ENCODE measurements around the gene NEDD8. TPM values are rescaled to one million over a fixed set of nuclear protein-coding genes. Genes with fewer than 3 reads are reported as not detected.

The NEDD8 gene
- total and polyA plus RNA-seq, 8 donors: 162 to 219 (median 200) TPM

DNA sequence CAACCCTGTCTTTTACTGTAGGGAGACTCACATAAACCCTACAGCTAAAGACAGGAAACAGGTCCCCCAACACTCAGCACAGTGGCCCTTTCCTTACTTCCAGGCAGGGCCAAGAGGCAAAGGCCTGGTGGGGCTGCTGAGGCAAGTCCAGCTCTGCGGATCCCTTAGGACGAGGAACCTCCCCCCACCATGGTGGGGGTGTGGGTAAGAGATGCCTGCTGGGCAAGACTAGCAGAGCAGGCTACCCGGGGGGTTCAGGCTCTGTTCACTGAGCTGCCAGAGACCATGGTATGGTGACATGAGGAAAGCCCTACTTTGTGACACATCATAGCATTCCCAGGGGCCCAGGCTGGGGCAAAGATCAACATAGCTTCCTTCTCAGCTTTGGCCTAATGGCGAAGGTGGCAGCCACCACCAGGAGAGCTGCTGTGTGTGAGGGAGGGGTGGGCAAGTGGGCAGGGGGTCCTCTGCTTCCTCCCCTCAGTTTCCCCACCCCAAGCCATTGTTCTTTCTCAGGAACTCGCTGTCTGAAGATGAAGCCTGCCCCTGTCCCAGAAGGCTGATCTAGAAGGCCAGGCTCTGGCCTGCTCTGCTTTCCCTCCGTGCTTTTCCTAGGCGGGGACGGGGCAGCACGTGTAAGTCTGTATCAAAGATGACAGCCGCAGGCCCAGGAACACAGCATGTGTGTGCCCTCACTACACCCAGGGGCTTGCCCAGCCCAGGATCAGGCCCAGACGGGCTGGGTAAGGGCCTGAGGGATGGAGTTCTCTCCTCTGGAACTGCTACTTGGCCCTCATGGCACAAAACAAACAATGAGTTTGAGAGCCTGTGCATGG, 20.3 kb upstream of the NEDD8 start:
- TF ChIP-seq, protein P1, sequence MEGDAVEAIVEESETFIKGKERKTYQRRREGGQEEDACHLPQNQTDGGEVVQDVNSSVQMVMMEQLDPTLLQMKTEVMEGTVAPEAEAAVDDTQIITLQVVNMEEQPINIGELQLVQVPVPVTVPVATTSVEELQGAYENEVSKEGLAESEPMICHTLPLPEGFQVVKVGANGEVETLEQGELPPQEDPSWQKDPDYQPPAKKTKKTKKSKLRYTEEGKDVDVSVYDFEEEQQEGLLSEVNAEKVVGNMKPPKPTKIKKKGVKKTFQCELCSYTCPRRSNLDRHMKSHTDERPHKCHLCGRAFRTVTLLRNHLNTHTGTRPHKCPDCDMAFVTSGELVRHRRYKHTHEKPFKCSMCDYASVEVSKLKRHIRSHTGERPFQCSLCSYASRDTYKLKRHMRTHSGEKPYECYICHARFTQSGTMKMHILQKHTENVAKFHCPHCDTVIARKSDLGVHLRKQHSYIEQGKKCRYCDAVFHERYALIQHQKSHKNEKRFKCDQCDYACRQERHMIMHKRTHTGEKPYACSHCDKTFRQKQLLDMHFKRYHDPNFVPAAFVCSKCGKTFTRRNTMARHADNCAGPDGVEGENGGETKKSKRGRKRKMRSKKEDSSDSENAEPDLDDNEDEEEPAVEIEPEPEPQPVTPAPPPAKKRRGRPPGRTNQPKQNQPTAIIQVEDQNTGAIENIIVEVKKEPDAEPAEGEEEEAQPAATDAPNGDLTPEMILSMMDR (IDR thresholded peaks at IDR 0.05): no peak

DNA sequence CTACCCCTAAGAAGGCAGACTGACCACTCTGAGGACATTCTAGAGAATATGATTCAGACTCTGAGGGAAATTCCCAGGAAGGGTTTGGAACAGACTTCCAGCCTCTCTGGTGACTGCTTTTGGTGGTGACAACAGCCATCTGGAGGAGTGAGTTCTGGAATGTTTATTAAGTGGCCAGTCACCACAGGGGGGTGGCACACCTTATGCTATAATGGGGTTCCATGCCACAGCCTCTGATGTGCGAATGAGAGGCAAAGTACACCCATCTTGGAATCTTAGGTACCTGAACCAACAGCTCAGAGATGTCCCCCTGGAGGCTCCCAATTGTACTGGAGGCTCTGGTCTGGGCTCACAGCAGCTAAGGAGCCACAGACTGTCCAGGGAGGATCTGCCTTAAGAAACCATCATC, 19.7 kb upstream of the NEDD8 start:
- TF ChIP-seq, protein P1 (IDR thresholded peaks at IDR 0.05): no peak
- H3K36me3 ChIP-seq: peaks cover 0 to 29% of the 10 kb centered on the region in 2 donors
- H3K4me1 ChIP-seq: peaks cover 0 to 9% of the 10 kb centered on the region in 2 donors
- ATAC-seq (peak; percentile 79), DNase-seq (peak in 1 of 4 donors; percentile 28)
- no peak overlapping the region for H3K4me3 ChIP-seq
- H3K27me3 ChIP-seq: no peaks in the 10 kb centered on the region
- H3K27ac ChIP-seq: no peak overlapping the region
- no peaks in the 10 kb centered on the region for H3K9me3 ChIP-seq
- intact Hi-C loops (cut with DNase I): no loop called here

More for the DNA sequence above, 20.3 kb upstream of the NEDD8 start:
- peak in 2 of 4 donors; percentile 29 to 53 for DNase-seq
- no peak for ATAC-seq
- peaks cover 0 to 29% of the 10 kb centered on the region in 2 donors for H3K36me3 ChIP-seq
- peaks cover 0 to 9% of the 10 kb centered on the region in 2 donors for H3K4me1 ChIP-seq
- no peak overlapping the region for H3K4me3 ChIP-seq
- H3K27ac ChIP-seq: no peak overlapping the region
- H3K9me3 ChIP-seq: no peaks in the 10 kb centered on the region
- intact Hi-C loops (cut with DNase I): no loop called here
- no peaks in the 10 kb centered on the region for H3K27me3 ChIP-seq

DNA sequence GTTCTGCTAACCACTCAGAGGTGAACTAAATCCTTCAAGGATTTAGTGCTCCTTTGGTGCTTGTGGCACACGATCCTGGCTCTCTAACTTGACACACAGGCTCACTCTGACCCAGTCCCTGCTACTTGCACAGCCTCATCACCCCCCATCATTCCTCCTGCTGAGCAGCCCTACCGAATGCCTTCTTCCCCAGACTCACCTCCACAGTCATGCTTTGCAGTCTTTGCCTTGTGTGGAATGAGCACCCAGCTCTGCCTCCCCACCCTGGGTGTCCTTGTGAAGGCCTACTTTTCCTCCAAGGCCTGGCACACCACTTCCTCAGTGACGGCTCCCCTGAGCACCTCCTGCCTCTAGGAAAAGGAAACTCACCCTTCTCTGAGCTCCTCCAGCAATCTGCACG, 18.2 kb upstream of the NEDD8 start:
- Histone ChIP-seq H3K27me3 (no peaks in the 10 kb centered on the region), H3K27ac (no peak overlapping the region), H3K4me1 (peaks cover 0 to 9% of the 10 kb centered on the region in 2 donors), H3K9me3 (no peaks in the 10 kb centered on the region), H3K36me3 (peaks cover 0 to 24% of the 10 kb centered on the region in 2 donors), H3K4me3 (no peak overlapping the region)
- DNase-seq: no peak
- TF ChIP-seq, protein P1 (IDR thresholded peaks at IDR 0.05): no peak
- intact Hi-C loops (cut with DNase I): no loop called here
- ATAC-seq: no peak

DNA sequence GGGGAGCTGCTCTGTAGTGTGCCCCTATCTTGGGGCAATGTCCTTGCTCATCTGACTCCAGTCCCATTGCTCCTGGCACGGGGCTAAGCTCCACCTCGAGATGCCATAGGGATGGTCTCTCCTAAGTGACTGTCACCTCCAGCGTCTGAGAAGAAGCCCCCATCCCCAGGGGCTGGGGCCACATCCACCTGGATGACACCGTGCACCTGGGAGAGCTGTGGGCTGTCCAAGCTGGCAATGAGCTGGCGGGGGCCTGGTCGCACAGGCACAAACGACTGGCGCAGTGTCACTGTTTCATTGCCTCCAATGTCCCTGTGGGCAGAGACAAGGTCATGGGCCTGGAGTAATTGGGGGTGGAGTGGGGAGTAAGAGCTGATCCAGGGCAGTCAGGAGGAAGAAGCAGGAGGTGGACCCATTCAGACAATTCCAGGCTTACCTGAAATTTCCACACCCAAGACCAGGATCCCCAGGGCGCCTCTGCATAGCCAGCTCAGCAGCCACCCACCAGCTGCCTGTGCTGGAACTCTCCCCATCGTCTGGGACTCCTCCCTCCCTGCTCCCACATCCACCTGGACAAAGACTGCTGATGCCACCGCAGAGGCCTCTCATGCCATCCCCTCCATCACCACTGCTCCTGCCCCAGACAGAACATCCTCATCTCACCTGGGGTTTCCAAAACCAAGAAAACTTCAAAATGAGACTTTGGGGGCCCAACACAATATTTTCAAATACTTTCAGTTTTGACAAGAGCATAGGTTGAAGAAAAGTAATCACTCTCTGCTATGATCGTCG, 17.3 kb upstream of the NEDD8 start:
- no peak for DNase-seq
- H3K9me3 ChIP-seq: no peaks in the 10 kb centered on the region
- TF ChIP-seq, protein P1 (IDR thresholded peaks at IDR 0.05): no peak
- no peak overlapping the region for H3K4me3 ChIP-seq
- no peak for ATAC-seq
- no peaks in the 10 kb centered on the region for H3K27me3 ChIP-seq
- peaks cover 0 to 15% of the 10 kb centered on the region in 2 donors for H3K36me3 ChIP-seq
- intact Hi-C loops (cut with DNase I): no loop called here
- H3K4me1 ChIP-seq: peaks cover 0 to 9% of the 10 kb centered on the region in 2 donors
- no peak overlapping the region for H3K27ac ChIP-seq

DNA sequence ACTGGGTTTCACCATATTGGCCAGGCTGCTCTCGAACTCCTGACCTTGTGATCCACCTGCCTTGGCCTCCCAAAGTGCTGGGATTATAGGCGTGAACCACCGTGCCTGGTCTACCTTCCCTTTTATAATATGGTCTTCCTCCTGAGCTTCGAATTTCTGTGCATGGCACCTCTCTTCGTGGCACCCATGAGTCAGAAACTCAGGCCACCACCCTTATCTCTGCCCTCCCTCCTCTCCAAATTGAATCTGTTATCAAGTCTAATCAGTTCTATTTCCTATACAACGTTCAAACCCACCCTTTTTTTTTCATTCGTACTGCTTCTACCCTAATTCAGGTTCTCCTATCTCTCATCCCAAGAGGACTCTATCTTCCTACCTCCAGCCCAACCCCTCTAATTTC, 15.3 kb upstream of the NEDD8 start:
- H3K9me3 ChIP-seq: no peaks in the 10 kb centered on the region
- TF ChIP-seq, protein P1 (IDR thresholded peaks at IDR 0.05): no peak
- H3K4me3 ChIP-seq: no peak overlapping the region
- peaks cover 0 to 8% of the 10 kb centered on the region in 2 donors for H3K36me3 ChIP-seq
- no peak overlapping the region for H3K27ac ChIP-seq
- intact Hi-C loops (cut with DNase I): no loop called here
- H3K27me3 ChIP-seq: no peaks in the 10 kb centered on the region
- DNase-seq (no peak), ATAC-seq (no peak)
- peaks cover 7 to 17% of the 10 kb centered on the region in 2 donors for H3K4me1 ChIP-seq
